Stimulated activated effector memory CD8-positive, alpha-beta T cell treated with anti-CD3 and anti-CD28 coated beads, Interleukin-12 subunit alpha, Interleukin-12 subunit beta, amount 100 ng/mL, for 72 hours (primary cell): ENCODE measurements around the gene LDLR.
A peak's percentile ranks its signal among the peaks of the same experiment; 100 is the strongest.
"Not testable (repeated sequence)": the region's sequence is repeated elsewhere in the genome, so short reads cannot be mapped to it uniquely, and the experiment has no call there.

Source experiments
- ATAC-seq: fragments of 150-1000 bp; cut with Tn5 transposase; 2 replicates; pipeline ENCODE4 v1.10.0; 2021
- DNase-seq, 2 donors: peaks; one replicate each; pipeline ENCODE4 v3.0.0; 2021 to 2022; ENCODE audit warnings: low spot score in 2 of 2
- H3K27ac Mint-ChIP-seq: one replicate; pipeline ENCODE4 v1.8.0; 2022; ENCODE audit warnings: mild to moderate bottlenecking, mixed read lengths
- H3K36me3 Mint-ChIP-seq: one replicate; pipeline ENCODE4 v1.8.0; 2022; ENCODE audit warnings: mild to moderate bottlenecking, mixed read lengths
- H3K4me1 Mint-ChIP-seq: one replicate; pipeline ENCODE4 v1.8.0; 2022; ENCODE audit warnings: mixed read lengths
- H3K4me3 Mint-ChIP-seq: one replicate; pipeline ENCODE4 v1.8.0; 2022; ENCODE audit warnings: mild to moderate bottlenecking, mixed read lengths
- H3K9me3 Mint-ChIP-seq: one replicate; pipeline ENCODE4 v1.8.0; 2022; ENCODE audit warnings: mixed read lengths

The LDLR gene

DNA sequence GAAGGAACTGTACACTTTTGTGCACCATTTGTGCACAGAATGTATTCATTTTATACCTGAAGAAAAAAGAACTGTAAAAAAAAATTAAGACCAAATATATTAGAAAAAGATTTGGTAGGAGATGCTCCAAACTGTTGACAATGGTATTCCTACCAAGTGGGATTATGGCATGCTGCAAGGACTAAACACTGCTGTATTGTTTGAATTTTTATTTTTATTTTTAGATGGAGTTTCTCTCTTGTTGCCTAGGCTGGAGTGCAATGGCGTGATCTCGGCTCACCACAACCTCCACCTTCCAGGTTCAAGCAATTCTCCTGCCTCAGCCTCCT lies 71.1 kb downstream of the LDLR start:
- not testable (repeated sequence) for H3K27ac Mint-ChIP-seq, ATAC-seq, H3K4me3 Mint-ChIP-seq, H3K4me1 Mint-ChIP-seq, H3K36me3 Mint-ChIP-seq, H3K9me3 Mint-ChIP-seq, DNase-seq

GRCh38 chr19:11164296-11164695 lies 75.0 kb downstream of the LDLR start:
- DNase-seq (no peak), ATAC-seq (no peak)
- H3K27ac Mint-ChIP-seq: no peak overlapping the region
- no peak overlapping the region for H3K4me3 Mint-ChIP-seq
- no peaks in the 10 kb centered on the region for H3K4me1 Mint-ChIP-seq
- H3K9me3 Mint-ChIP-seq: no peaks in the 10 kb centered on the region
- no peaks in the 10 kb centered on the region for H3K36me3 Mint-ChIP-seq

DNA sequence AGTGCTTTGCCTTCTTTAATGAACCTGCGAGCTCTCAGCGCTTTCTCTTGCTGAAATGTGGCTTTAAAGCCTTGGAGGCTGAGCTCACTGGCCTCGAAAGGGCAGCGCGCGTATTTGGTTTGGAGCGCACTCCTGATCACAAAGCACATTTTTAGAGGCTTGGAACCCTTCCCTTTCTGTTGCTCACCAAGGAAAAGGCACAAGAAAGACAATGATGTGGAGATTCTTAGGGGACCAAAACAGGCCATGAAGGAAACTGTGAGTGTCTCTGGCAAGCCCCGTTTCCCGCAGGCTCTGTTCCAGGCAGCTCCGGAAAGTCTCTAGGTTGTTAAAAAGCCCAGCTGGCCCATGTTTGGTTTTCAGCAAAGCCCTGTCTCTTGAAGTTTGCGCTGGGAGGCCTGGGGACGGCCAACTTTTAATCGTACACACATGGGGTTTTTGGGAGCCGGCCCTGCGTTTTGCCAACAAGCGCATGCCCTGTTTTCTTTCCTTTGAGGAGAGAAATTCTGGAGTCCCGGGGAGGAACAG lies 75.7 kb downstream of the LDLR start:
- H3K27ac Mint-ChIP-seq: no peak overlapping the region
- ATAC-seq (no peak), DNase-seq (no peak)
- H3K4me3 Mint-ChIP-seq: no peak overlapping the region
- no peaks in the 10 kb centered on the region for H3K4me1 Mint-ChIP-seq
- no peaks in the 10 kb centered on the region for H3K9me3 Mint-ChIP-seq
- H3K36me3 Mint-ChIP-seq: no peaks in the 10 kb centered on the region

GRCh38 chr19:11165486-11166030 lies 76.3 kb downstream of the LDLR start:
- no peaks in the 10 kb centered on the region for H3K4me1 Mint-ChIP-seq
- DNase-seq (no peak), ATAC-seq (no peak)
- no peaks in the 10 kb centered on the region for H3K36me3 Mint-ChIP-seq
- H3K9me3 Mint-ChIP-seq: no peaks in the 10 kb centered on the region
- H3K27ac Mint-ChIP-seq: no peak overlapping the region
- H3K4me3 Mint-ChIP-seq: no peak overlapping the region

DNA sequence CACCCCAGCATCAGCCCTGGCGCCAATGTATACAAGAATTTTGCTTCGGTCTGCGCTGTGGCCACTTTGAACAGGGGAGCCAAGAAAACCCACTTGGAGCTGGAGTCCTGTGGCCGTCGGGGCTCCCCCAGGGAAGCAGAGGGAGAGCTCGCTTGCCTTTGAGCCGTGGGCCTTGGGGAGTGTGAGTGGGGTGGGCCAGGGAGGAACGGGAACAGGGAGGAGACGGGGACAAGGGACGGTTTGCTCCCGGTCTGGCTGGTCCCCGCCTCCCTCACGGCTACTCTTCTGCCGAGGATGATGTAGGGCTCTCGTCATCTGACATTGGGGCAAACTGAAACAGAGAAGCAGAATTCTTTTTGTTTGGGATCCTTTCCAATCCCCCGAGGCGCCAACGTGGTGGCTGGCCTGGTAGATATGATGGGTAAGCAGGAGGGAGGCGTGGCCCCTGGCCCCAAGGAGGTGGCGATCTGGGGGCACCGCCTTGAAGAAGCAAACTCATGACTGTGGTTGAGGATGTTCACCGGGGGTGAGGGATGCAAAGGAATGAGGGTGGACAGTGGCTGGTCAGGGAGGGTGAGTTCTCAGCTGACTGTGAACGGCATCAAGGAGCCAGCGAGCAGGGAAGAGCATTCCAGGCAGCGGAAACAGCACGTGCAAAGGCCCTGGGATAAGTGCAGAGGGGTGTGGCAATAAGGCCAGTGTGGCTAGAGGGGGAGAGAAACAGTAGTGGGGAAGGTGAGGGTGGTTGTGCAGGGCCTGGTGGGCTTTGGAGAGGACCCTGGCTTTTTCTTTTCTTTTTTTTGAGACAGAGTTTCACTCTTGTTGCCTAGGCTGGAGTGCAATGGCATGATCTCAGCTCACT lies 77.2 kb downstream of the LDLR start:
- ATAC-seq: no peak
- DNase-seq: no peak
- no peaks in the 10 kb centered on the region for H3K36me3 Mint-ChIP-seq
- no peak overlapping the region for H3K27ac Mint-ChIP-seq
- H3K4me1 Mint-ChIP-seq: no peaks in the 10 kb centered on the region
- H3K4me3 Mint-ChIP-seq: no peak overlapping the region
- no peaks in the 10 kb centered on the region for H3K9me3 Mint-ChIP-seq

- H3K4me3 Mint-ChIP-seq: no peak overlapping the region
- H3K4me1 Mint-ChIP-seq: no peaks in the 10 kb centered on the region
- no peak overlapping the region for H3K27ac Mint-ChIP-seq
- H3K9me3 Mint-ChIP-seq: no peaks in the 10 kb centered on the region
- DNase-seq (no peak), ATAC-seq (peak; percentile 43)
- H3K36me3 Mint-ChIP-seq: no peaks in the 10 kb centered on the region
Observed at GRCh38 chr19:11168568-11168967, 79.3 kb downstream of the LDLR start.

- Mint-ChIP-seq H3K36me3 (no peaks in the 10 kb centered on the region), H3K27ac (no peak overlapping the region), H3K4me1 (no peaks in the 10 kb centered on the region), H3K9me3 (no peaks in the 10 kb centered on the region), H3K4me3 (no peak overlapping the region)
- DNase-seq (no peak), ATAC-seq (no peak)
Observed at GRCh38 chr19:11169896-11170678, 80.8 kb downstream of the LDLR start.

DNA sequence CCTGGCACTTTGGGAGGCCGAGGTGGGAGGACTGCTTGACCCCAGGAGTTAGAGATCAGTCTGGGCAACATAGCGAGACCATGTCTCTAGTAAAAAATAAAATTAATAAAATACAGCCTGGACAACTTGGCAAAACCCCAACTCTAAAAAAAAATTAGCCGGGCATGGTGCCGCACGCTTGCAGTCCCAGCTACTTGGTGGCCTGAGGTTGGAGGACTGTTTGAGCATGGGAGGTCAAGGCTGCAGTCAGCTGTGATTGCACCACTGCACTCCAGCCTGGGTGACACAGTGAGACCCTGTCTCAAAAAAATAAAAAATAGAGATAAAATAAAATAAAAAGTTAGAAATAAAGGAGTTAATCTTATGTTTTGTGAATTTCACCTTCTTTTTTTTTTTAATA lies 81.9 kb downstream of the LDLR start:
- H3K9me3 Mint-ChIP-seq: no peaks in the 10 kb centered on the region
- DNase-seq (no peak), ATAC-seq (no peak)
- no peaks in the 10 kb centered on the region for H3K36me3 Mint-ChIP-seq
- H3K4me1 Mint-ChIP-seq: no peaks in the 10 kb centered on the region
- no peak overlapping the region for H3K27ac Mint-ChIP-seq
- H3K4me3 Mint-ChIP-seq: no peak overlapping the region

DNA sequence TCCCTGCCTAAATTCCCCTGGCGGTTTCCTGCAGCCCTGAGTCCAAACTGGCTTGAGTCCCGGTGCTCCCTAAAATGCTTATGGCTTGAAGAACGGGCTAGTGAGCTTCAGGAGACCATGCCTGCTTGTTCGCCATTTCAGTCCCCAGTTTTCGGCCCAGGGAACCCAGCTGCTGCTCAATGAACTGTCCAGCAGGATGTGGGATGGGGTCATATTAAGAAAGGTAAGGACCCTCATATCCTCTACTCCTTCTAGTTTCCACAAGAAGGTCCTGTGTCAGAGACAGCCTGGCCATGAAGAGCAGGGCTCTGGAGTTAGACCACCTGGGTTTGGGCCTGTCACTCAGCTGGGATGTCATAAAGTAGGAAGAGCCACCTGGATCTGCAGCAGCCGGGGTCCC lies 83.3 kb downstream of the LDLR start:
- ATAC-seq (no peak), DNase-seq (no peak)
- no peaks in the 10 kb centered on the region for H3K9me3 Mint-ChIP-seq
- no peaks in the 10 kb centered on the region for H3K36me3 Mint-ChIP-seq
- peaks cover under 1% of the 10 kb centered on the region for H3K4me1 Mint-ChIP-seq
- H3K4me3 Mint-ChIP-seq: no peak overlapping the region
- H3K27ac Mint-ChIP-seq: no peak overlapping the region

GRCh38 chr19:11173516-11174155 lies 84.4 kb downstream of the LDLR start:
- peaks cover 5% of the 10 kb centered on the region for H3K4me1 Mint-ChIP-seq
- H3K4me3 Mint-ChIP-seq: no peak overlapping the region
- no peak overlapping the region for H3K27ac Mint-ChIP-seq
- DNase-seq (no peak), ATAC-seq (no peak)
- H3K9me3 Mint-ChIP-seq: no peaks in the 10 kb centered on the region
- no peaks in the 10 kb centered on the region for H3K36me3 Mint-ChIP-seq

DNA sequence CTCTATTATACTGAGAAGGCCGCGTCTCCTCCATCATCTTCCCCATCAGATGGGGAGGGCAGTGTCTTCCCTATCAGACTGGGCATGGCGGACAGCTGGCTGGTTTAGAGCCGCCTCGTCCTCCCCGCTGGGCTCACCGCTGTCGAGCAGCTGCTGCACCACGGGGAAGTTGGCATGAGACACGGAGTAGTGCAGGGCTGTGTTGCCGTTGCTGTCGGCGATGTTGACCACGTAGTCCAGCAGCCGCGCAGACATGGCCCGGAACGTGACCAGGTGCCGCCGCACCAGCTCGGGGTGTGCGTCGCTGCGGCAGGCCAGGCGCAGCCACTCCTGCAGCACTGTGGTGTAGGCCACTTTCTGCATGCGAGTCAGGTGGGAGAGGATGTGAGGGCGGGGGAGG lies 85.1 kb downstream of the LDLR start:
- Mint-ChIP-seq H3K4me3 (no peak overlapping the region), H3K9me3 (no peaks in the 10 kb centered on the region), H3K4me1 (peaks cover 7% of the 10 kb centered on the region), H3K36me3 (no peaks in the 10 kb centered on the region), H3K27ac (no peak overlapping the region)
- DNase-seq (no peak), ATAC-seq (no peak)

DNA sequence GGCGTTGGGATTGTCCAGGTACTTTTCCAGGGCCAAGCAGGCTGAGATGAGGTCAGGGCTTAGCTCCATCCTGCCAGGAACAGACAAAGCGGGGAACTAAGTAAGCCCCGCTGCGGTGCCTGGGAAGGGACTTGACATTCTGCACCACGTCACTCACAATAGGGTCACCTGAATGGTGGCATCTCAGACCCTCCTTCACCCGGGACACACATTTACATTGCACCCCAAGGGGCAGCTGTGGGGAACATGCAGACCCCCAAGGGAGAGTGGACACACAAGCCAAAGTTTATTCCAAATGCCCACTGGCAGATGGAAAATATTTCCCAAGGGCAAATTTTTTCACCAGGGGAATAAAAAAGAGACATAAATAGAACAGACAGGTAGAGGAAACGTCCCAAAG lies 86.7 kb downstream of the LDLR start:
- Mint-ChIP-seq H3K9me3 (no peaks in the 10 kb centered on the region), H3K27ac (no peak overlapping the region), H3K4me3 (no peak overlapping the region), H3K4me1 (peaks cover 17% of the 10 kb centered on the region), H3K36me3 (no peaks in the 10 kb centered on the region)
- ATAC-seq: no peak
- DNase-seq: no peak

DNA sequence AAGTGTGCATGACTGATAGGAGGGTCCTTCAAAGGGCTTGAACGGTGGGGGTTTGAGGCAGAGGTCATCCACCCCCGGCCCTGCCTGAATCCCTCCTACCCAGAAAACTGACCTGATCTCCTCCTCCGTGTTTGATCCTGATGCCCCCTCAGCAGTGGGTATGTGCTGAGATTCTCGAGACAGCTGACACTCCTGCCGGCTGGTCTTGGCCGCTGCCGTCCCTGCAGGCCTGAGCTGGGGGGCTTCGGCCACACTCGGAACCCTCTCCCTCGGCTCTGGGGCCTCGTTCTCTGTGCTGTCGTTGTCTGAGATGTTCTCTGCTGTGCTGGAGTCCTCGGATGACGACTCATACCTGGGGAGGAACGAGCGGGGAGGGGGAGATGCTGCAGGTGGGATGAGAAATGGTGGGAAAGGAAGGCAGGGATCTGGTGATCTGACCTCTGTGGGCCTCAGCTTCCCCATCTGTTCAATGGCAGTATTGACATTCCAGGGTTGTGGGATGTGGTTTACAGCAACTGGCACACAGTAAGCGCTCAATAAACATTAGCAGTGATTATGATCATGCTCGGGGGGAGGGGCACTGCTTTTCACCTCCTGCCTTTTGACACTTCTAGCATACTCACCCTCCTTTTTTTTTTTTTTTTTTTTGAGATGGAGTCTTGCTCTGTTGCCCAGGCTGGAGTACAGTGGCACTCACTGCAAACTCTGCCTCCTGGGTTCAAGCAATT lies 87.4 kb downstream of the LDLR start:
- peaks cover 17% of the 10 kb centered on the region for H3K4me1 Mint-ChIP-seq
- no peak for ATAC-seq

GRCh38 chr19:11177592-11177991 lies 88.3 kb downstream of the LDLR start:
- Mint-ChIP-seq H3K4me3 (no peak overlapping the region), H3K36me3 (no peaks in the 10 kb centered on the region), H3K27ac (no peak overlapping the region), H3K9me3 (no peaks in the 10 kb centered on the region), H3K4me1 (peaks cover 17% of the 10 kb centered on the region)
- DNase-seq: no peak
- ATAC-seq: no peak

More for the DNA sequence above, 87.4 kb downstream of the LDLR start:
- Mint-ChIP-seq H3K9me3 (no peaks in the 10 kb centered on the region), H3K27ac (no peak overlapping the region), H3K4me3 (no peak overlapping the region), H3K36me3 (no peaks in the 10 kb centered on the region)
- no peak for DNase-seq

DNA sequence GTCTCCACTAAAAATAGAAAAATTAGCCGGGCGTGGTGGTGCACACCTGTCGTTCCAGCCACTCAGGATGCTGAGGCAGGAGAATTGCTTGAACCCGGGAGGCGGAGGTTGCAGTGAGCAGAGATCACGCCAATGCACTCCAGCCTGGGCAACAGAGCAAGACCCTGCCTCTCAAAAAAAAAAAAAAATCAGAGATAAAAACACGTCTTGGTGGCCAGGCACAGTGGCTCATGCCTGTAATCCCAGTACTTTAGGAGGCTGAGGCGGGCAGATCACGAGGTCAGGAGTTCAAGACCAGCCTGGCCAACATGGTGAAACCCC lies 89.8 kb downstream of the LDLR start:
- peak overlapping the region; percentile 24 for H3K4me3 Mint-ChIP-seq
- not testable (repeated sequence) for H3K36me3 Mint-ChIP-seq, DNase-seq, ATAC-seq, H3K9me3 Mint-ChIP-seq
- H3K27ac Mint-ChIP-seq: peak overlapping the region; percentile 10
- H3K4me1 Mint-ChIP-seq: peaks cover 17% of the 10 kb centered on the region
